NOMO-1 treated with DMSO at 0.1 percent for 48 hours (cell line): ENCODE measurements around the gene OSTC.

Experiments used
- DNase-seq: peaks from one replicate; lab custom pipeline; 2025; ENCODE audit not compliant: unreplicated experiment; lab: John Stamatoyannopoulos, UW

OSTC gene

DNA sequence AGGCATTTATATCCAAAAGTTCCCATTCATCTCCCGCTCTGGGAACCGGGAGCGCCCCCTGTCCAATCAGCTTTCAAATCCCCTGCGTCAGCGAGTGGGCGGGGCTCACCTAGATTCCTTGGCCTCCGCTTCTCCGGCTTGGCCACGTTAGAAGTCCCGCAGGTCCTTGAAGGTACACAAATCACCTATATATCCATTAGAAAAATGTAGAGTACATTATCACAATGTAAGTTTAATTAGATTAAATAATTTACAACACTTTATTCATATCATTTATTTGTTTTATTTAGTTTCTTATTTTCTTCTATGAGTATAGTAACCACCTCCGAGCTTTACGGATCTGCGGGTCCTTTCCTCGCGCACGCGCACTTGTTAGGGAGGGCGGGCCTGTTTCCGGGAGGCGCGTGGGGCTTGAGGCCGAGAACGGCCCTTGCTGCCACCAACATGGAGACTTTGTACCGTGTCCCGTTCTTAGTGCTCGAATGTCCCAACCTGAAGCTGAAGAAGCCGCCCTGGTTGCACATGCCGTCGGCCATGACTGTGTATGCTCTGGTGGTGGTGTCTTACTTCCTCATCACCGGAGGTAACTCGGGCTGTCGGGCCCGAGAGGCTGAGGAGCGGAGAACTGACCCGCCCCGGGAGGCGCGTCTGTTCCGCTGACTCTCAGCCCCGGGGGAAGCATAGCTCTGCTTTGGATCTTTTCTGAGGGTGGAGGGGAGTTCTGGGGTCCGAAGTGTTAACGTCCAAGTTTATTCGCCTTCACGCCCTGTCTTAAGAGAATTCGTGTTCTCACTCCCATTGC lies at the start of gene OSTC:
Gene OSTC, plus strand, starts transcription at position 388 of the 802 bp plus-strand sequence. Its CDS starts 57 bp downstream, at position 445.
- peak; percentile 91 for DNase-seq

DNA sequence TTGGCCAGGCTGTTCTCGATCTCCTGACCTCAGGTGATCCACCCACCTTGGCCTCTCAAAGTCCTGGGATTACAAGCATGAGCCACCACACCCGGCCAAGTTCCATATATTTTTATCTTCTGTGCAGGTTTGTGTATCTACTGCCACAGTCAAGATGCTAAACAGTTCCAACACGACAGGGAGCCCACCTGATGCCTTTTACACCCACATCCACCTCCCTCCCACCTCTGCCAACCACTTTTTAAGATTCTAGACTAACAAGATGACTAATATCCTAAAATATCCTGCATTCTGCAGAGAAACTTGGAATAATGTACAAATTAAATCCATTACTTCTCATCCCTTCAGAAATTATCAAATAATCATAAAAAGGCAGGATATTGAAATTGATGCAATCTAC lies 49.3 kb upstream of the OSTC start:
- no peak for DNase-seq

DNA sequence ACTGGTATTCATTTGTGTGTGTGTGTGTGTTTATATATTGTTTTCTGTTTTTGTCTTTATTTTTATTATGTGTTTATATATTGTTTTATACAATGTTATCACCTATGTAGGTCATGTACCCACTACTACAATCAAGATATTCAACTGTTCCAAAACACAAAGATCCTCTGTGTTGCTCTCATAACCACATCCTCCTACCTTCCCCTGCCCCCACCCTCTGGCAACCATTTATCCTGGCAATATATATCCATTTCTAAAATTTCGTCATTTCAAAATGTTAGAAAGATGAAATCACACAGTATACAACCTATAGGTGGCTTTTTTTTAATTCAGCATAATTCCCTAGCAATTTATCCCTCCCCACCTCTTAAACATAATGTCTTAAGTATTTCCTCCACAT lies 48.9 kb upstream of the OSTC start:
- no peak for DNase-seq

DNA sequence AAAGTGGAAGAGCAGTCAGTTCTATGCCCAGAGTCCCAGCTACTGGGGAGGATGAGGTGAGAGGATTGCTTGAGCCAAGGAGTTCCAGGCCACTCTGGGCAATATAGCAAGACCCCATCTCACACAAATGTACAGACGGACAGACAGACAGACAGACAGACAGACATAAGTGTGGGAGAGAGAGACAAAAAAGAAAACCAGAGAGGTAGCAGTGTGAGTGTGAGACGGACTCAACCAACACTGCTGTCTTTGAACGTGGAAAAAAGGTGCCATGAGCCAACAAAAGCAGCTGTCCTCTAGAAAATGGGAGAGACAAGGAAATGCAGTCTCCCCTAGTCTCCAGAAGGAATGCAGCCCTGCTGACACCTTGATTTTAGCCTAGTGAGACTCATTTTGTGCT lies 48.2 kb upstream of the OSTC start:
- DNase-seq: no peak

DNA sequence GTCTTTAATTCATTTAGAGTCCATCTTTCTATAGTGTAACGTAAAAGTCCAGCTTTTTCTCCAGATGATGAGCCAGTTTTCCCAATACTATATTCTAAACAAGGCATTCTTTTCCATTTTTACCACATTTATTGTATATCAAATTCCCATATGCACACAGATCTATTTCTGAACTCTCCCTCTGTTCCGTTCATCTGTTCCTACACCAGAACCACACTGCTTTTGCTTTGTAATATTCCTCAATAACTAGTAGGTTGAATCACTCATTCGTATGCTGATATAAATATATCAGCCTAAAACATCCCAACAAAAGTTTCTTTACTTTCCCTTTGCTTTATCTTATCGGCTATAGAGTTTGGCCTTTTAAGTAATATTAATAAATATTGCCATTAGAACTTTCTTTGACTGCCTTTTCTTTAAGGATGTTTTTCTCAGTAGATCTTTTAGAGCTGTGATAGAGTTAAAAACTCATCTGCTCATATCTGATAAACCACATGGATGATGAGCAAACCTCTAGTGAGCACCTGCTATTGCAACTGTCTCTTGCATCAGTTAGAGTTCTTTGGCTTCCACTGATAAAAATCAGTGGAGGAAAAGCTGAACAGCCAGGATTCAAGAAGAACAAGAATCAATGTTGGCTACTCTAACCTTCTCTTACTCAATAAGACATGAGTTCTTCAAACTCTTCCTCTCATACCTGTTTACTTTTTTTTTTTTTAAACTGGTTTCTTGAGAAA lies 43.2 kb upstream of the OSTC start:
- DNase-seq: no peak

DNA sequence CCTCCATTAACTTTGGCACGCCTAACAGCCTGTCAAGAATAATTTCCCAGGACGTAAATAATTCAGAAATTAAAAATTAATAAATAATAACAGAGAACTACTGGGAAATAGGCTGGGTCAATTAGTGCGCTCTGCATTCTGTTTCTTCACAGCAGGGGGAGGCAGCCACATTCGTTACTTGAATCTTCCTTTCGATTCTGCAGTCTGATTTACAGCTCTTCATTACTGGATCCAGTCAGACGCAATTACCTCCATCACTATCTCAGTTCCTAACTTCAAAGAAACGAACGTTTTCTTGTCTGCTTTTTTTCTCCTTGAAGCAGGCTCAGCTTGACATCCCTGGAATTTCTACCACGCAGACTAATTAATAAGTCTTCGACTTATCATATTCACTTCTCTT lies 39.0 kb upstream of the OSTC start:
- no peak for DNase-seq

DNA sequence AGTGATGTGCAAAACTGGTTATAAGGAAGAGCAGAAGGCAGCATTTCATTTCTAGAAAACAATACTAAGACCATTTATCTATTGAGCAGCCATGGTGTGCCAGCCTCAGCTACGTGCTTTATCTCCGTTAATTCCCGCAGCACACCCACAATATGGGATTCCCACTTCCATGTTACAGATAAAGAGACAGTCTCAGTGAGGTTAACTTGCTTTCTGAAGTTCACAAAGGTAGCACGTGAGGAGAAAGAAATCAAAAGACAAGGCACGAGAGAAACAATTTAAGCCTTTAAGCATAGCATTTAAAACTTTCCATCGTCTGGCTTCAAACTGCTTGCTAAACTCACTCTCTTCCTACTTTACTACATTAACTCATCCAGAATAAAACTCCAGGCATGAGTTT lies 38.0 kb upstream of the OSTC start:
- DNase-seq: no peak

DNA sequence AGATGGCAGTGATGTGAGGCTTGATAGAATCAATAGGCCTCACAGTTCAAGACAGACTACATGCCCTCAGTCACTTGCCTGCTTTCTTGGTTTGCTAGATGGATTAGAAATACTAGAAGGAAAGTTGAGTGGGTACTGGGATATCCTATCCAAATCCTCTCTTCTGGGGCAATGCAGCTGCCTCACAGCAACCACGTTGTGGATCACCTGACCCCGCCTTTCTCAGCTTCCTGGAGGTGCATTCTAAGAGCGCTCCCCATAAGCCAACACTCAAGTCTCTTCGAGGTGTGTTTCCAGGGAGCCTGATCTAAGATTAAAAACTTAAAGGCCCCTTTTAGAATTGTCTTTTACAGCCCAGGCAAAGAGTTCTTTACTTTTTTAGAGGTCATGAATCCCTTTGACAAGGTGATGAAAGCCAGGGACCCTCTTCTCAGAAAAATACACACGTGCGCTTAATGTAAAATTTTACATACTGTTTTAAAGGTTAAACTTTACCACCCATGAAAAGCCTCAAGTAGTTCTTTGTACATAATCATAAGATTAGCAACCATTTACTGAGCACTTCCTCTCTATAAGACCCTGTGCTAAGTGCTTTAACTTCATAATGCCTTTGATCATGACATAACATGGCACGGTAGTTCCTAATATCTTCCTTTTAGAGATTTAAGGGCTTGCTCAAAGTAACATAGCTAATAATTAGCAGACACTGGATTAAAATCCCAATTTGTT lies 30.9 kb upstream of the OSTC start:
- DNase-seq: peak; percentile 36

DNA sequence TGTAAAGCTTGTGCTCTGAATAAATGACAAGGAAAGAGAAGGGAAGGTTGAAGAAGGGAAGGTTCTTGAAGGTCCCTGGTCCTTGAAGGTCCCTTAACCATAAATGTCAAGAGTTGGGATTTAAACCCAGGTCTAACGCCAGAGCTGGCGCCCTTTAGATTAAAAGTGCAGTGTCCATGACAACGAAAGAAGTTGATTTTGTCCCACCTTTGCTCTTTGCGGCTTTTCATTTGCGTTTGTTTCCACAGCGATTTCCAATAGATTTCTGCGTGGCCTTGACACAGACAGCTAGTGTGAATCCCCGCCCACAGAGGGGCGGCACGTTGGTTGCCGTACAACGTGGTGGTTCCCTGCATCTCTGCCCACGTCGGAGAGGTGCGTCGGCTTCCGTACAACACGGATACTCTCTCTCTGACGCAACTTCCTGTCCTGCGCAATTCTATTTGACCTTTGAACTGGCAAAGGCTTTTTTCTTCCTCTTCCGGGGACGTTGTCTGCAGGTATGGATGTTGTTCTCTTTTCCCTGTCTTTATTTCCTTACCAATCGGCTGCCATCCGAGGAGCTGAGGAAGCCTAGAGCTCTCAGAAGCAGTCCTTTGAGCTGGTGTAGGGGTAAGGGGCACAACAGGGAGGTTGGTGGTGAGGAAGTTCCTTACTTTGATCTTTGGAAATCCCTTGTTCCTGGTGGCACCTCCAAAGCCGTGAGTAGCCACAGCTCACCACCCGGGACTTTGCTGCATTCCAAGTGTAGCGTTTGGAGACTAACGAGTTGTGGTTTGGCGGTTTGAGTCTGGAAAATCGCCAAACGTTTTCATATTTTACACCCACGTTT lies 30.1 kb upstream of the OSTC start, which contains the start of gene RPL34:
Gene RPL34, plus strand, starts transcription at position 476 of the 832 bp plus-strand sequence. CDS start 1,384 bp downstream, outside the sequence.
- DNase-seq: peak; percentile 98

DNA sequence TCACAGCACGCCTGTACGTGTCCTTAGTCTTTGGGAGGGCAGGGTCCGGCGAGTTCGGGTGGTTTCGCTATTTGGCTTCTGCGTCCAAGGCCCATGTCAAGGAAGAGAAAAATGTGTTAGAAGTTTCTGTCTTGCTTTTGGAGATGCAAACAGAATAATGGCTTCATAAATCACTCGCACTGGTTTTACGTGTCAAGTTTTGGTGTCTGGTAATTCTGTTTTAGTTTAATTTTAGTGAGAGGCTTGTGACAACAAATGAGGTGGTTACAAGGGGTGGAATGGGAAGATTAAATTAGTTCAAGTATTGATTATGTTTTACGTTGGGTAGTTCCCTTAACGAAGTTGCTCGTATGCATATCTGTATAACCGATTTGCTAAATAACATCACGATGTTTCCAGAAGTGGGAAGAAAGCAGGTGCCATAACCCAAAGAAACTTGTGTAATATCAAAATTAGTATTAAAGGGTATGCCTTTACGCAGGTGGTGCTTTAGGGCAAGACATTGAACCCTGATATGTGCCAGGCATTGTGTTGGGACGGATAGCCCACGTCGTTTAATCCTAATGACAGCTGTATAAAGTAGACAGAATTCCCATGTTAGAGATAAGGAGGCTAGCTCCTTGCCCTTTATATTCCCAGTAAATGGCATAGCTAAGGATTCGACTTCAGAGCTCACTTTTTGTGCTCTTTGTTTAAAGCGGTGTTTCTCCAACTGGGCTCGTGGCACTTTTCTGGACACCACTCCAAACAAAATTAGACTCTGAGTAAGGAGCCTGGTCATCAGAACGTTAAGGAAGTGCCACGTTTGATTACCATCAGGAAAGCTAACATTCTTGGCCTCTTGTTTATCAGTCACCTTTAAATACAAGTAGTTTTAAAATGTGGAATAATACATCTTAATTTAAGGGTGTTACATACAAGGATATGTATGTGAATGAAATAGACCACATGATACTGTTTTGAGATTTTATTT lies 29.2 kb upstream of the OSTC start:
- DNase-seq: no peak

DNA sequence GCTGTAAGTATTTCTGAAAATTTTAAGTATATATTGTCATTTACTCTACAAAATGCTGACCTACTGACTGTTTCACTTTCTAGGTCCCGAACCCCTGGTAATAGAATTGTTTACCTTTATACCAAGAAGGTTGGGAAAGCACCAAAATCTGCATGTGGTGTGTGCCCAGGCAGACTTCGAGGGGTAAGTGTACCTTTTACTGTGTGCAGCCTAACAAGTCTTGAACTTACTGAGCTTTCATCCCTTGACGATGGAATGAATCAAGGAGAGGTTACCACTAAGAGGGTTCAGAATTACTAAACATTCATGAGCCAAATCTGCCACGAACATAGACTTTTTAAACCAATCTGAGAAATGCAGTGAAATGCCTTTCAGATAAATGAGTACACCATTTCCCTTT lies 28.4 kb upstream of the OSTC start:
- DNase-seq: no peak

DNA sequence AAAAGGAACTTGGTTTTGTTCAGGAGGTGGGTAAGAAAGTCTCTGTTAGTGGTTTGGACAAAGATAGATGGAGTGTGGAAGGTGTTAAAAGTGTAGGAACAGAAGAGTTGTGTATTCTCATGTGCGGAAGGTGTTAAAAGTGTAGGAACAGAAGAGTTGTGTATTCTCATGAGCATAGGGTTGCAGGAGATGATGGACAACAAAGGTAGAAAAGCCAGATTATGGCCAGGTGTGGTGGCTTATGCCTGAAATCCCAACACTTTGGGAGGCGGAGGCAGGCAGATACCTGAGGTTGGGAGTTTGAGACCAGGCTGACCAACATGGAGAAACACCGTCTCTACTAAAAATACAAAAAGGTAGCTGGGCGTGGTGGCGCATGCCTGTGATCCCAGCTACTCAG lies 27.6 kb upstream of the OSTC start:
- DNase-seq: no peak

DNA sequence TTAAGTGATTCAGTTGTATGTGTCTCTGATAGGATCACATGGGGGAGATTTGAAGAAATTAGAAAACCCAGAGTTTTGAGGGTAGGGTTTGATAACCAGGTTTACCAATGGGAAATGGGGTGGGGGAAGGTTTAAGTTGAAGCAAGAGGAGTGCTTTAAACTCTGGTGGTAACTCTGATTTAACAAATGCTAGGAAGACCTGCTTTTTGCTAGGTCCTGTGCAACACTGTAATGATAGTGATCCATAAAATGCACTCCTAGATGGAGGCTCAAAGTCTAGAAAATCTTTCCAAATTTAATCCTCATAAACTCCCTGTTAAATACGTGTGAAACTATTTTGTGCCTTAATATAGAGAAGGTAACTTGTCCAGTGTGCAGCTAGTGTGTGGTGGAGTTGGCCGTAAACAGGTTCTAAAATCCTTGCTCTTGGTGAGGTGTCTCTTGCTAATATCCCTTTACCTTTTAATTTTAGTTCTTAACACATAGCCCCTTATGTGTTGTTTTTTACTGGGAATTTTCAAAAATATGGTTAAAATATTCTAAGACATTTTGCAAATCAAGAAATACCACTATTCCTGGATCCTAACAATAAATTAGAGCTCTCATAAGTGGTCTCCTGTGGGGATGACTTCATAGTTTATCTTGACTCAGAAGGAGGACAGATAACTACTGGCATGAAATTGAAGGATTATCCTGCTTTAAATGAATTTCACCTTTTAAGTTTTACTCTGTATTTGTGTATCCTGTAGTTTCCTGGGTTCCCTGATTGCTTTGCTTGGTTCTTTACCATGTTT lies 25.9 kb upstream of the OSTC start:
- no peak for DNase-seq

DNA sequence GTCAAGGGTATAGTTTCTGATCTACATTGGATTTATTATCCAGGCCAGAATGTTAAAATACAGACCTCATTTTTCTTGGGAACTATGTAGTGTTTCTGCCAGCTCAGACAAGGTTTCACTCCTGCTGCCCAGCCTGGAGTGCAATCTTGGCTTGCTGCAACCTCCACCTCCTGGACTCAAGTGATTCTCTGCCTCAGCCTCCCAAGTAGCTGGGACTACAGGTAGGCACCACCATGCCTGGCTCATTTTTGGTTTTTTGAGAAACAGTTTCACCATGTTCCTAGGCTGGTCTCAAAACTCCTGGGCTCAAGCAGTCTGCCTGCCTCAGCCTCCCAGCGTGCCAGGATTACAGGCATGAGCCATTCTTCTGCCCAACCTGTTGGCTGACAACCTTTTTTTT lies 24.3 kb upstream of the OSTC start:
- DNase-seq: no peak

DNA sequence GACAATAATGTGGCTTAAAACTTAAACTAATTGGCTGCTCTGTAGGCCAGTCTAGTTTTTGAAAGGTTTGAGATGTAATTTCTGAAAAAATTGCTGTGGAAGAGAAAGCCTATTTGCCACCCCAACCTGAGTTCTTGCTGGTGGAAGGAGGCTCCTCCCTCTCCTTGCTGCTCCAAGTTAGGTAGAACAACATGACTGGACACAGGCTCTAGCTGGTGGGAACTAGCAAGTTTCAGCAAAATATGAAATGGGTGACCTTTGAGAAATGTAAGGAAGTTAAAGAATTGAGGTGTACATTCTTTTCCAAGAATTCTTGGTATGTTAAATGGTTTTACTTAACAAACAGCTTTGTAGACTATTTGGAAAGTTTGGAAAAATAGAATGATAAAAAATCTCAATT lies 22.0 kb upstream of the OSTC start:
- no peak for DNase-seq

DNA sequence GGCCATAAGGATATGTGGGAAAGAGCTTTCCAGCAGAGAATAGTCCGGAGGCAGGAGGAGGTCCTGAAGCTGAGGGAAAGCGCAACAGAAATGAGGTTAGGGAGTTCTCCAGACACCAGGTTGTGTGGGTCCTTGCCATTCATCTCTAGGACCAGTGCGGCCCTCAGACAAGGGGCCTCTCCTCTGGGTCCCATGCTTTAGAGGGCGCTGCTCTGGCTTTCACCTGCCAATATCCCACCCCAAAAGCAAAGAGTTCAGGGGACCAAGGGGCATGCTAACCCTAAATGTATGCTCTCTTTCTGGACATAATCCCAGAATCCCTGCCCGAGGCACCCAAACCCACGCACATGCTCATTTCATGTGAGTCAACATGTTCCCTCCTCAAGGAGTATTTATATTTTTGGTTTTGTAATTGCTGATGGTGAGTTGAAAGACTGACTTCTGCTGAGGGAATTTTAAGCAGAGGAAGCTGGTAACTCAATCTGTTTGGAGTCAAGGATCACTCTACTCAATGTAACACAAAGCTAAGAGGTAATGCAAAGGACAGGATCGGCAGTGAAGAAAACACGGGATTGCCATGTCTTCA lies 15.2 kb upstream of the OSTC start:
- DNase-seq: no peak

DNA sequence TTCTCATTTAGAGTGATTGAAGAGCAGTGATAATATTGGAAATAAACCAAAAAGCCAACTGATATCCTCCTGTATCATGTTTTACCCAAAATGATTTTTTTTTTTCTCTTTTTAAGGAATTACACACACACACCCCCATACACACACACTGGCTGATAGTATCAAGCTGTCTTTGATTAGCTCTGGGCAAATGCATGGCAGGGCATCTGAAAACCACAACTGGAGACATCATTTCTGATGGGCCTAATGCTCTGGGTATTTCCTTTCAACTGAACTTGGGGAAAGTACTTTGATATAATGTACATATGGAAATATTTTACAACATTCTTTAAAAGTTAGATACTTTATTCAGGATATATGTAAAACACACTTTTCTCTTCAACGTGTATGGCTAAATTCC lies 14.2 kb upstream of the OSTC start:
- DNase-seq: no peak

DNA sequence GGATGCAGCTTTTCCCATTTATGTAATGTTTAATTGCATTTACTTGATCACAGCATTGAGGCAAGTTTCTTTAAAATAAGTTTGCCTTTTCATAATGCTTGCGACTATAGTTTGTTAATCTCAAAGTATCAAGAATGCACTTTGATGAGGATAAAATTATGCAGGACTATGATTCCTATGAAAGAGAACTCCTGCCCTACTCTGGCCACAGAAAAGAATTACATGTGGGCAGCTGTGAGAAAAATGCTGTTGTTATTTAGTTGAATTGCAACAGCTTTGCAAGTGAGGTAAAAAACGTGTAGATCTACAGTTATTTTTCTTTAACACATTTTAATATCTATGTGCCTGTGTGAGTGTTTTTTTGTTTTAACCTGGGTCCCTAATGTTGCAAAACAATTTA lies 12.5 kb upstream of the OSTC start:
- DNase-seq: no peak

DNA sequence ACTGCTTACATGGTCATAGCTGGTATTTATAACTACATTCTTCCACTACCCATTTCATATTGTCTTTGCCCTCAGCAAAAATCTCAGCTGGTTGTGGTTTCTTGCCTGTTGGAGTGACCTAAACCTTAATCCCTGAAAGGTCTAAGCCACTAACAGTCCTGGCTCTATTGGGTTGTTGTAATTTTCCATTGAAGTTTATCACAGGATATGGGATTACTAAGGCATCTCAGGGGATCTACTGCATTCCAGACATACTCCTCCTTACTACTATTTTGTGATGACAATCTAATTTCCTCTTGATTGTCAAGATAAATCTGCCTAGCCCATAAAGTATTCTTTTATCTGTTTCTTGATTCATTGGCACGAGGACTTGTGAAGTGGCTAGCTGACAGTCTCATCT lies 6.2 kb upstream of the OSTC start:
- no peak for DNase-seq
